ENCODE data around the gene PTPRG. TPM values are rescaled to one million over a fixed set of nuclear protein-coding genes. Genes with fewer than 3 reads are reported as not detected.
A peak's percentile ranks its signal among the peaks of the same experiment; 100 is the strongest.

The PTPRG gene
- total RNA-seq, 1 experiment from 2014 or later: 0.74 TPM

- TF ChIP-seq POLR2AphosphoS5 (IDR thresholded peaks at IDR 0.05; ENCODE audit: low read depth, low read length) (no peak), CTCF (IDR thresholded peaks at IDR 0.05) (no peak), SIN3A (IDR thresholded peaks at IDR 0.05; ENCODE audit: borderline replicate concordance, insufficient read depth, low read depth, low read length) (no peak), TCF7L2 (IDR thresholded peaks at IDR 0.05; ENCODE audit: low read depth, low read length) (no peak), REST (IDR thresholded peaks at IDR 0.05; ENCODE audit: insufficient read depth in 1 of 2, low read depth in 2 of 2, low read length in 1 of 2) (no peak)
- H3K4me3 ChIP-seq (ENCODE audit: low read depth in 2 of 2, low read length in 2 of 2): no peak overlapping the region
- no peaks in the 10 kb centered on the region for H3K36me3 ChIP-seq (ENCODE audit: control insufficient read depth, insufficient read depth, low read length)
- H3K4me1 ChIP-seq (ENCODE audit: control insufficient read depth, insufficient read depth, low read length): peaks cover 3% of the 10 kb centered on the region; the same call in 1 of the 2 replicates
- in situ Hi-C loops (cut with HindIII; ENCODE audit: low pct_unique_long_range_greater_than_20kb, low sequenced_read_pairs) (no loop called here), intact Hi-C loops (cut with micrococcal nuclease; ENCODE audit: unreplicated experiment) (no loop called here)
- DNase-seq (ENCODE audit: low read depth, low spot score) (no peak), ATAC-seq (no peak)
- ChIA-PET POLR2A (no interaction called here), CTCF (no interaction called here)
- no TSS peak for BruUV-seq (replicated peaks)
- H3K27me3 ChIP-seq (ENCODE audit: control insufficient read depth, insufficient read depth, low read length): no peaks in the 10 kb centered on the region
- H3K27ac ChIP-seq (ENCODE audit: low read length): no peak overlapping the region
- H3K9me3 ChIP-seq (ENCODE audit: control insufficient read depth, insufficient read depth, low read depth, low read length): no peaks in the 10 kb centered on the region
Observed at GRCh38 chr3:62210011-62210410, 648.6 kb downstream of the PTPRG start.

- Histone ChIP-seq H3K4me3 (ENCODE audit: low read depth in 2 of 2, low read length in 2 of 2) (no peak overlapping the region), H3K36me3 (ENCODE audit: control insufficient read depth, insufficient read depth, low read length) (no peaks in the 10 kb centered on the region), H3K9me3 (ENCODE audit: control insufficient read depth, insufficient read depth, low read depth, low read length) (no peaks in the 10 kb centered on the region), H3K4me1 (ENCODE audit: control insufficient read depth, insufficient read depth, low read length) (peaks cover 3% of the 10 kb centered on the region; the same call in 1 of the 2 replicates), H3K27ac (ENCODE audit: low read length) (no peak overlapping the region), H3K27me3 (ENCODE audit: control insufficient read depth, insufficient read depth, low read length) (no peaks in the 10 kb centered on the region)
- in situ Hi-C loops (cut with HindIII; ENCODE audit: low pct_unique_long_range_greater_than_20kb, low sequenced_read_pairs) (no loop called here), intact Hi-C loops (cut with micrococcal nuclease; ENCODE audit: unreplicated experiment) (no loop called here)
- ATAC-seq (no peak), DNase-seq (ENCODE audit: low read depth, low spot score) (no peak)
- ChIA-PET POLR2A (no interaction called here), CTCF (interaction anchor here (0.6 kb wide), 1 partner anchor 164 kb away, joined by 3 read pairs; no protein-coding TSS in a partner anchor)
- TF ChIP-seq CTCF (IDR thresholded peaks at IDR 0.05) (0 out of 2 replicates have a peak, but pooled peaks have one; percentile 15), TCF7L2 (IDR thresholded peaks at IDR 0.05; ENCODE audit: low read depth, low read length) (no peak)
- BruUV-seq (replicated peaks): no TSS peak
Observed at GRCh38 chr3:62211675-62212429, 650.5 kb downstream of the PTPRG start.

Data from Panc1 (cell line).